Adrenal gland (tissue), 5 donors: ENCODE results near the gene CYP11A1.

Experiments
- POLR2A ChIP-seq, 2 donors: fragments of 450-650 bp; IDR thresholded peaks; one replicate each; pipeline ENCODE4 v1.6.1; 2017; ENCODE audit warnings: antibody characterized with exemption in 2 of 2, mild to moderate bottlenecking in 2 of 2, moderate library complexity in 1 of 2
- TF ChIP-seq, protein P1 (sequence below), 6 experiments: fragments of 450-650 bp in 4 of 6; fragments of 200-600 bp in 2 of 6; sonication (generic) in 1 of 6; IDR thresholded peaks; 1 replicate in 5 of 6; 2 replicates in 1 of 6; pipeline versions ENCODE4 v1.5.1 to v1.8.0; 2016 to 2021; ENCODE audit warnings: antibody characterized with exemption in 6 of 6, mild to moderate bottlenecking in 2 of 6, moderate library complexity in 1 of 6
- donor health status: DM: no; HTN: no; CAD: no.

GRCh38 chr15:74392902-74393301 lies 25.5 kb upstream of the CYP11A1 start:
- TF ChIP-seq, protein P1, sequence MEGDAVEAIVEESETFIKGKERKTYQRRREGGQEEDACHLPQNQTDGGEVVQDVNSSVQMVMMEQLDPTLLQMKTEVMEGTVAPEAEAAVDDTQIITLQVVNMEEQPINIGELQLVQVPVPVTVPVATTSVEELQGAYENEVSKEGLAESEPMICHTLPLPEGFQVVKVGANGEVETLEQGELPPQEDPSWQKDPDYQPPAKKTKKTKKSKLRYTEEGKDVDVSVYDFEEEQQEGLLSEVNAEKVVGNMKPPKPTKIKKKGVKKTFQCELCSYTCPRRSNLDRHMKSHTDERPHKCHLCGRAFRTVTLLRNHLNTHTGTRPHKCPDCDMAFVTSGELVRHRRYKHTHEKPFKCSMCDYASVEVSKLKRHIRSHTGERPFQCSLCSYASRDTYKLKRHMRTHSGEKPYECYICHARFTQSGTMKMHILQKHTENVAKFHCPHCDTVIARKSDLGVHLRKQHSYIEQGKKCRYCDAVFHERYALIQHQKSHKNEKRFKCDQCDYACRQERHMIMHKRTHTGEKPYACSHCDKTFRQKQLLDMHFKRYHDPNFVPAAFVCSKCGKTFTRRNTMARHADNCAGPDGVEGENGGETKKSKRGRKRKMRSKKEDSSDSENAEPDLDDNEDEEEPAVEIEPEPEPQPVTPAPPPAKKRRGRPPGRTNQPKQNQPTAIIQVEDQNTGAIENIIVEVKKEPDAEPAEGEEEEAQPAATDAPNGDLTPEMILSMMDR (IDR thresholded peaks at IDR 0.05), result no peak
- no peak for TF ChIP-seq POLR2A (IDR thresholded peaks at IDR 0.05)
